Stimulated activated CD8-positive, alpha-beta memory T cell treated with anti-CD3 and anti-CD28 coated beads, Interleukin-12 subunit alpha, Interleukin-12 subunit beta, amount 100 ng/mL, for 1 hour (primary cell): ENCODE data around the gene DNA2.

Experiments used
- DNase-seq: peaks from one replicate; pipeline ENCODE4 v3.0.0-alpha.2; 2020; ENCODE audit warnings: low read depth

Gene DNA2

DNA sequence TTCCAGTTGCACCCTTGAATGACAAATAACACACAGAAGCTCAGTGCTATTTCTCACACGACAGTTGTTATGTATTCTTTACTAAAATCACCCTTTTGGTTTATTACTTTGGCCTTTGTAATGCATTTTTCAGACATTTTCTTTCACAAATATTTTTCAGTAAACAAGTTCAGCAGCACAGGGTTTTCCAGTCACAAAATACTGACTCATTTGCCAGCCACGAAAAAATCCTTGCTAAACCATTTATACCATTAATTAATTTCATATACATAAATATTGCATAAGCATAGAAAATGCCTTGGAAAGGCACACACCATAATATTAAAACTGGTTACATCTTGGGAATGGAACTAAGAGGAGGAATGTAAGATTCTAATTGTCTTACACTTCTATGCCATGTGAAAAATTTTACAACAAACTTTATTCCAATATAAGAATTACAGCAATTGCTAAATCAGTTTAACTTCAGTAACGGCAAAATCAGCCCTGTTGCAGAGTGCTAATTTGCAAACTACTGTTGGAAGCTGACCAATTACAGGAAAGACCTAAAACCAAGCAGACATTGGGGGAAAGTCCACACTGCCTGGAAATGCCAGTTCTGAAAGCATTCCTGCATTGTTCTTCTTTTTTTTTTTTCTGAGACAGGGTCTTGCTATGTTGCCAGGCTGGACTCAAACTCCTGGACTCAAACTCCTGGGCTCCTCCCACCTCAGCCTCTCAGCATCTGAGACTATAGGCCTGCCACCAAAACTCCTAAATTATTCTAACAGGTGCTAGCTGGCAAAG is 107.5 kb downstream of the DNA2 start:
- no peak for DNase-seq
